ENCODE results near the gene RABL3. TPM values are rescaled to one million over a fixed set of nuclear protein-coding genes. Genes with fewer than 3 reads are reported as not detected.

The RABL3 gene
- total and polyA plus RNA-seq, 7 donors: 9.4 to 15.5 (median 12.8) TPM

DNA sequence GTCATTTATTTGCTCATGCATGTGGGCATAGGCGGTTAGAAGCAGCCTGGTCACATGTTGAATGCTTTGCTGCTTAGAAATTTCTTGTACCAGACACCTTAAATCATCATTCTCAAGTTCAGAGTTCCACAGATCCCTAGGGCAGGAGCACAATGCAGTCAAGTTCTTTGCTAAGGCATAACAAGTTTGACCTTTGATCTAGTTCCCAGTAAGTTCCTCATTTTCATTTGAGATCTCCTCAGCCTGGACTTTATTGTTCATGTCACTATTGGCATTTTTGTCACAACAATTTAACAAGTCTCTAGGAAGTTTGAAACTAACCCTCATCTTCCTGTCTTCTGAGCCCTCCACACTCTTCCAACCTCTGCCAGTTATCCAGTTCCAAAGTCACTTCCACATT lies 83.0 kb downstream of the RABL3 start:
- Histone ChIP-seq H3K4me1 (peaks cover 0 to 10% (median 0%) of the 10 kb centered on the region in 4 donors), H3K27me3 (no peaks in the 10 kb centered on the region), H3K27ac (no peak overlapping the region), H3K9me3 (no peaks in the 10 kb centered on the region), H3K36me3 (no peaks in the 10 kb centered on the region), H3K4me3 (no peak overlapping the region)
- intact Hi-C loops (cut with DNase I): no loop called here
- DNase-seq: no peak
- 88 to 90% methylated on average over 1 of the region's 1 CpG for WGBS, 2 donors
- TF ChIP-seq EP300 (IDR thresholded peaks at IDR 0.05) (no peak), POLR2A (IDR thresholded peaks at IDR 0.05) (no peak), POLR2AphosphoS5 (IDR thresholded peaks at IDR 0.05) (no peak)
- TF ChIP-seq, protein P1, sequence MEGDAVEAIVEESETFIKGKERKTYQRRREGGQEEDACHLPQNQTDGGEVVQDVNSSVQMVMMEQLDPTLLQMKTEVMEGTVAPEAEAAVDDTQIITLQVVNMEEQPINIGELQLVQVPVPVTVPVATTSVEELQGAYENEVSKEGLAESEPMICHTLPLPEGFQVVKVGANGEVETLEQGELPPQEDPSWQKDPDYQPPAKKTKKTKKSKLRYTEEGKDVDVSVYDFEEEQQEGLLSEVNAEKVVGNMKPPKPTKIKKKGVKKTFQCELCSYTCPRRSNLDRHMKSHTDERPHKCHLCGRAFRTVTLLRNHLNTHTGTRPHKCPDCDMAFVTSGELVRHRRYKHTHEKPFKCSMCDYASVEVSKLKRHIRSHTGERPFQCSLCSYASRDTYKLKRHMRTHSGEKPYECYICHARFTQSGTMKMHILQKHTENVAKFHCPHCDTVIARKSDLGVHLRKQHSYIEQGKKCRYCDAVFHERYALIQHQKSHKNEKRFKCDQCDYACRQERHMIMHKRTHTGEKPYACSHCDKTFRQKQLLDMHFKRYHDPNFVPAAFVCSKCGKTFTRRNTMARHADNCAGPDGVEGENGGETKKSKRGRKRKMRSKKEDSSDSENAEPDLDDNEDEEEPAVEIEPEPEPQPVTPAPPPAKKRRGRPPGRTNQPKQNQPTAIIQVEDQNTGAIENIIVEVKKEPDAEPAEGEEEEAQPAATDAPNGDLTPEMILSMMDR (IDR thresholded peaks at IDR 0.05): no peak

DNA sequence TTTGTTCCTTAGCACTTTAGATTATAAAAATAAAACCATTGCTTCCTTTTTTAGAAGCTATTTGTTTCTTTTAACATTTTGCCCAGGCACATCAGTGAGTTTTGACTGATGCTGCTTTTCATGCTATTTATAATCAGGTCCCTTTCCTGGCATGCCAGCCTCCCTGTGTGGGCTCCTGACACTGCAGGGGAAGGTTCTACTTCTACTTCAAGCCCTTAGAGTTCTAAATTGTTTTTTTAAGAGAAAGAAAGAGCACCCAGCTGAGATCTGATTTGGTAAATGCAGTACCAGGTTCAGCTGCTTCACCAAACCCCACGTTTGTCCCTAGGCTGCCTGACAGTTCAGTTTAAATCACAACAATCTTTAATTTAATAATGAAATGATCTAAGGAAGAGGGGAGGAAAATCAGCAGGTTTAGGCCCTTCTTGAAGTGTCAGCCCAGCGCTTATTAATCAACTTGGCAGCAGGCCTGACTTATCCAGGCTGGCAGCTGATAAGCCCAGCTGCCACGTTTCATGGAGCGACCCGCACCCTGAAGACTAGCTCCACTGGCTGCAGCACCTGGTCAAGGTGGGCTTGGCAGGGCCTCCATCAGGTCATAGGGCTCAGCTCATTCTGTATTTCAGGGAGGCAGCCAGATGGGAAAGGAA lies 89.3 kb downstream of the RABL3 start:
- H3K27me3 ChIP-seq: no peaks in the 10 kb centered on the region
- H3K9me3 ChIP-seq: no peaks in the 10 kb centered on the region
- no peaks in the 10 kb centered on the region for H3K4me1 ChIP-seq
- WGBS, 2 donors: 61 to 82% methylated on average over 5 of the region's 5 CpGs
- H3K4me3 ChIP-seq: no peak overlapping the region
- TF ChIP-seq EP300 (IDR thresholded peaks at IDR 0.05) (no peak), POLR2A (IDR thresholded peaks at IDR 0.05) (no peak), POLR2AphosphoS5 (IDR thresholded peaks at IDR 0.05) (no peak)
- TF ChIP-seq, protein P1 (IDR thresholded peaks at IDR 0.05): no peak
- no peaks in the 10 kb centered on the region for H3K36me3 ChIP-seq
- intact Hi-C loops (cut with DNase I): no loop called here
- H3K27ac ChIP-seq: no peak overlapping the region
- DNase-seq: no peak

DNA sequence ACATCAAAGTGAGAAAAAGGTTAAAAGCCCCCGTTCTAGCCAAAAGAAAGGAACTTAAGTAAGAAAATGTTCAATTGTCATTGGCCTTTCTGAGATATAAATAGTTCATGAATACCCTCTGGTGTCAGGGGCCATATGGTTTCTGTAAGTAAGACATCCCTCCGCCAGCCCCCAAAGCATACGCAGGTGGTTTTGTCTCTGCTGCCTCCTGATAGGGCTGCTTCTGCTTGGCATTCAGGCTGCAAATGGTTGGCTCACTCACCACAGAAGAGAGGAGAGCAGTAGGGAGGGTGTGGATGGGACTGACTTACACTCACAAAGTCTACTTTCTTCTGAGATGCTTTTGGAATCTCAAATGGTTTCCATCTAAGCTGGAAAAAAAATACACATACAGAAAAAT lies 90.0 kb downstream of the RABL3 start:
- Histone ChIP-seq H3K9me3 (no peaks in the 10 kb centered on the region), H3K4me1 (no peaks in the 10 kb centered on the region), H3K36me3 (no peaks in the 10 kb centered on the region), H3K4me3 (no peak overlapping the region), H3K27ac (no peak overlapping the region), H3K27me3 (no peaks in the 10 kb centered on the region)
- intact Hi-C loops (cut with DNase I): no loop called here
- no peak for DNase-seq
- WGBS, 2 donors: 83 to 88% methylated on average over 3 of the region's 3 CpGs
- TF ChIP-seq POLR2A (IDR thresholded peaks at IDR 0.05) (no peak), EP300 (IDR thresholded peaks at IDR 0.05) (no peak), POLR2AphosphoS5 (IDR thresholded peaks at IDR 0.05) (no peak)
- TF ChIP-seq, protein P1 (IDR thresholded peaks at IDR 0.05): no peak

DNA sequence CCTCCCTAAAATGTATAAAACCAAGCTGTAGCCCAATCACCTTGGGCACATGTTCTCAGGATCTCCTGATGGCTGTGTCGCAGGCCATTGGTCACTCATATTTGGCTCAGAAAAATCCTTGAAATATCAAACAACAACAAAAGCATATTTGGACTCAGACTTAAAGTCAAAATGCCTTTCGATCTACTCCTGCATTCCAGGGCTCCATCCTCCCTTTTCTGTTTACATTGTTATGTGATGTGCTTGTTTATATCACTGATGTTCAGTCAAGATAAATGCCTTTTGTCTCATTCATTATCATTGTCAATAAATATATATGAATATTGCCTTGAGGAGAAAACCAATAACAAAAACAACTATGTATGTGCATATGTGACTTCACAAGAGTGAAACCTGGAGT lies 92.0 kb downstream of the RABL3 start:
- Histone ChIP-seq H3K27me3 (no peaks in the 10 kb centered on the region), H3K27ac (no peak overlapping the region), H3K4me3 (no peak overlapping the region), H3K4me1 (peaks cover 0 to 8% (median 2%) of the 10 kb centered on the region in 4 donors), H3K36me3 (no peaks in the 10 kb centered on the region), H3K9me3 (no peaks in the 10 kb centered on the region)
- no peak for DNase-seq
- TF ChIP-seq POLR2A (IDR thresholded peaks at IDR 0.05) (no peak), POLR2AphosphoS5 (IDR thresholded peaks at IDR 0.05) (no peak), EP300 (IDR thresholded peaks at IDR 0.05) (no peak)
- TF ChIP-seq, protein P1 (IDR thresholded peaks at IDR 0.05): no peak
- intact Hi-C loops (cut with DNase I): no loop called here
- WGBS, 2 donors: 84 to 95% methylated on average over 2 of the region's 2 CpGs

DNA sequence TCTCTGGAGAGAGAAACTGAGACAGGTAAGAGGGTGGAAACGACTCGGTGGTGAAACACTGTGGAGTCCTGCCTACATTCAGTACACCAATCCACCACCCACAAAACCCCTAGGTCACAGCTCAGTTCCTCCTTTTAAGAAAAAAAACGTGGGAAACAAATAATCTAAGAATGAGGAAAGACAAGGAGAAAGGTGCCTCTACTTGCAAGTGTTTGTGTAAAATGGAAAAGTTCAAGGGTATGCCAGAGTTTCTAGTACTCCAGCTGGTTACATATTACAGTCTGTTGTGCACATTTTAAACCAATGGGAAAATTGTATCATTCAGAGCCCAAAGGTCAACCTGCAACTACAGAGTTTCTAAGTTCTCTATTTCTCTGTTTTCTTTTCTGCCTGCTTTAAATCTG lies 92.5 kb downstream of the RABL3 start:
- DNase-seq: no peak
- H3K9me3 ChIP-seq: no peaks in the 10 kb centered on the region
- peaks cover 0 to 8% (median 2%) of the 10 kb centered on the region in 4 donors for H3K4me1 ChIP-seq
- intact Hi-C loops (cut with DNase I): no loop called here
- H3K4me3 ChIP-seq: no peak overlapping the region
- H3K27ac ChIP-seq: no peak overlapping the region
- H3K27me3 ChIP-seq: no peaks in the 10 kb centered on the region
- no peaks in the 10 kb centered on the region for H3K36me3 ChIP-seq
- TF ChIP-seq POLR2A (IDR thresholded peaks at IDR 0.05) (no peak), EP300 (IDR thresholded peaks at IDR 0.05) (no peak), POLR2AphosphoS5 (IDR thresholded peaks at IDR 0.05) (no peak)
- TF ChIP-seq, protein P1 (IDR thresholded peaks at IDR 0.05): no peak
- 56 to 64% methylated on average over 3 of the region's 3 CpGs for WGBS, 2 donors

Measured in sigmoid colon (tissue), 7 donors.